Retinal pigment epithelial cell (primary cell): ENCODE data around the gene EP400.

Experiments
- DNase-seq: peaks from one replicate; pipeline ENCODE4 v3.0.0-alpha.2; 2010; ENCODE audit warnings: low read depth
- H3K4me3 ChIP-seq: 2 replicates; pipeline ENCODE4 v1.5.1; 2011; ENCODE audit warnings: mild to moderate bottlenecking, low read length, control low read depth, moderate library complexity
- TF ChIP-seq, protein P1 (sequence below): conservative IDR thresholded peaks from 2 replicates; pipeline ENCODE4 v1.5.1; 2011; ENCODE audit warnings: low read depth, low read length, control low read depth, inconsistent platforms

Gene EP400

DNA sequence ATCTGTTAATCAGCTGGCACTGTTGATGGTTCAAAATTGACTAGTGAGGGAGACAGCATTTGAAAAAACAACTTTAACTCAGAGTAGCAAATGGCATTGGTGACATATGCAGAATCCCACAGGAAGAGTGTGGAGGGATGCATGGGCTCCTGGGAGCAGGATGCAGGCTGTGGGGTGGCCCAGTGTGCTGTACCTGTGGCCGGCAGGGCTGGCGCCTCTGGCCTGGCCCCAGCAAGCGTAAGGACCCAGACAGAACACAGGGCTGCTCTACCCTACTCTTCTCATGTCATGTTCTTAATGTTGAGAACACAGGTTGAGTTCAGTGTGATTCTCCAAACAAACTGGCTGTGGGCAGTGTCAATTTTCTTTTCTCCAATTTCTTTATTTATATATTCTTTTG lies 160.9 kb downstream of the EP400 start:
- no peak for DNase-seq
- H3K4me3 ChIP-seq: no peak overlapping the region
- TF ChIP-seq, protein P1, sequence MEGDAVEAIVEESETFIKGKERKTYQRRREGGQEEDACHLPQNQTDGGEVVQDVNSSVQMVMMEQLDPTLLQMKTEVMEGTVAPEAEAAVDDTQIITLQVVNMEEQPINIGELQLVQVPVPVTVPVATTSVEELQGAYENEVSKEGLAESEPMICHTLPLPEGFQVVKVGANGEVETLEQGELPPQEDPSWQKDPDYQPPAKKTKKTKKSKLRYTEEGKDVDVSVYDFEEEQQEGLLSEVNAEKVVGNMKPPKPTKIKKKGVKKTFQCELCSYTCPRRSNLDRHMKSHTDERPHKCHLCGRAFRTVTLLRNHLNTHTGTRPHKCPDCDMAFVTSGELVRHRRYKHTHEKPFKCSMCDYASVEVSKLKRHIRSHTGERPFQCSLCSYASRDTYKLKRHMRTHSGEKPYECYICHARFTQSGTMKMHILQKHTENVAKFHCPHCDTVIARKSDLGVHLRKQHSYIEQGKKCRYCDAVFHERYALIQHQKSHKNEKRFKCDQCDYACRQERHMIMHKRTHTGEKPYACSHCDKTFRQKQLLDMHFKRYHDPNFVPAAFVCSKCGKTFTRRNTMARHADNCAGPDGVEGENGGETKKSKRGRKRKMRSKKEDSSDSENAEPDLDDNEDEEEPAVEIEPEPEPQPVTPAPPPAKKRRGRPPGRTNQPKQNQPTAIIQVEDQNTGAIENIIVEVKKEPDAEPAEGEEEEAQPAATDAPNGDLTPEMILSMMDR: no peak

DNA sequence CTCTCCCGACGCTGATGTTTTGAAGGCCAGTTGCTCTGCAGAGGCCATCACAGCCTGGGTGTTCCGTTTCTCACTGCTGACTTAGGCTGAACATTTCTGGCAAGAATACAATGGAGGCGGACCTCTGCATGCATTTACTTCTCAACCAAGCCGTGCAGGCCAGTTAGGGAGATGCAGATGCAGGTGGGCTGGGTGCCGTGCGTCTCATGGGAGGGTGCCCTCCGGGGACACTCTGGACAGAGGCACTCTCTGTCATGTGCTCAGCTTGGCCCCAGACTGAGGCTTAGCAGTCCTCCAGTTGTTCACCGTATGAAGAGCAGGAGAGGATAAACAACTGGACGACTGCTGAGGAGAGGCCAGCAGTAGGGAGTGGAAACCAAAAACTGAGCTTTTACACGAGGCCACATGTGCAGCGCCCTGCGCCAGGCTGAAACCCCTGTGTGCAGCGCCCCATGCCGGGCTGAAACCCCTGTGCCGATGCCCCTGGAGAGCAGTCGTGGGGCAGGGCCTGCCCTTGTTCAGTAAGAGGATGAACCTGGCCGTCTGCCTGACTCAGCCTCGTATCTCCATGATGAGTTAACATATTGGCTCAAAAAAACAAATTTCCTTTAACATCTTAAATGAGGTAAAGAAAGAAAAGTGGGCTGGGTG lies 162.0 kb downstream of the EP400 start:
- DNase-seq: no peak
- no peak overlapping the region for H3K4me3 ChIP-seq
- TF ChIP-seq, protein P1: no peak

DNA sequence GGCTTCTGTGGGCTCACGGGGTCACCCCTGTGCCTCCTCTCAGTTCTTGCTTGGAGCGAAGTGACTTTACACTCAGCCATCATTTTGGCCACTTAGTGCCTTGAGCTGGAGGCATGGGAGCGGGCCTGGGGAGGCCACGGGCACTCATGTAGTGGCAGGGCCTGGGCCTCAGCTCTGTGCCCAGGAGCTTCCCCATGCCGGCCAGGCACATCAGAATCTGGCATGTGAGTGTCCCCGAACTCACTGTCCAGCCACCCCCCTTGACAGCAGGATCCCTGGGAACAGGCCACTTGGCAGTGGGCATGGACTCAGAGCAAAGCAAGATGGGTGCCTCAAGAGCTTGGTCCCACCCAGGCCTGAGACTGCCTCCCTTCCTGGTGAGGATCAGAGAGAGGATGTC lies 164.9 kb downstream of the EP400 start:
- DNase-seq: no peak
- TF ChIP-seq, protein P1: no peak
- H3K4me3 ChIP-seq: no peak overlapping the region

DNA sequence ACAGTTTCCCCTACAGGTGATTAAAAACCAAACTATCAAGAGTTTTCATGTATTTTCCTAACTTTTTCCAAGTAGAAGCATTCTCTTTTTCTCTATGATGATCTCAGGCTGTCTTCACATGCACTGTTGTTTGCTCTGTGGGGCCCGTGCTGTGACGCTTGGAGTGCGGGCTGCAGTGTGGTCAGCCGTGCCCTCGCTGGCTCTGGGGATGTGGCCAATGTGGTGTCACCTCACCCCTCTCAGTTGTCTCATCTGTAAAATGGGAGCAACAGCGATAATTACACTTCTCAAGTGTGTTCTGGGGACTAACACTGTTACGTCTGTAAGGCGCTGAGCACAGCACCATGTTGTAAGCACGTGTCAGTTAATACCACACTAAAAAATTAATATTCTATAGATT lies 165.8 kb downstream of the EP400 start:
- no peak overlapping the region for H3K4me3 ChIP-seq
- TF ChIP-seq, protein P1: no peak
- no peak for DNase-seq

DNA sequence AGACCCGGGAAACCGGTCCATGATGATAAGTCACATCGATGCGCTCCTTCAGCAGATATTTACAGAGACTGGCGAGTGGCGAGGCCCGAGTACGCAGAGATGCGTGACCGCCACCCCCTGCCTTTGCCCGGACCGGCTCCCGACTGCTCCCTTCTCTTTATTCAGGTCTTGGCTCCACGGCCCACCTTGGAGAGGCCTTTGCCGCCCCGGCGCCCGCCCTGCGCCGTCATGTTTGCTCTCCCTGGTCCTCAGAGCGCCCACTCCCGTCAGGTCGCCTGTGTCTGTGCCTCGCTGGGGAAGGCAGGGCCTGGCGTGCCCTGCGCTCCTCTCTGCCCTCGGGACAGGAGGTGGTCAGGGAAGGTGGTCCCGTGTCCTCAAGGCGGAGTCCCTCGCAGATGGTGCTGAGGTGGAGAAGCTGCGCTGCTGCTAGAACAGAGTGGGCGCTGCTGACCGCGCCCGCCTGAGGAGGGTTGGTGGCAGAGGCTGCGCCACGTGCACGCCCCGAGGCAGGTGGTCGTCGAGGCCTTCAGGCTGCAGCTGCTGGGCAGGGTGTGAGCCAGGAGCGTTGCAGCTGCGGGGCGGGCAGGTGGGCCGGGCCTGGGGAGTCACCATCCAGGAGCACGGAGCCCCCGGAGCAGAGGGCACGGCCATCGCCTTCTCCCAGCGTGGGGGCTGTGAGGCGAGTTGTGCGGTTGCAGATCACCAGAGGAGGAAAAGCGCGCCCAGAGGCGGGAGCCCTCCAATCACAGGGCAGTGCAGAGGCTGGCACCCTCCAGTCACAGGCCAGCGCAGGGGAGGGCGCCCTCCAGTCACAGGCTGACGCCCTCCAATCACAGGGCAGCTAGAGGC lies 167.2 kb downstream of the EP400 start:
- no peak for DNase-seq
- TF ChIP-seq, protein P1: no peak
- H3K4me3 ChIP-seq: no peak overlapping the region

DNA sequence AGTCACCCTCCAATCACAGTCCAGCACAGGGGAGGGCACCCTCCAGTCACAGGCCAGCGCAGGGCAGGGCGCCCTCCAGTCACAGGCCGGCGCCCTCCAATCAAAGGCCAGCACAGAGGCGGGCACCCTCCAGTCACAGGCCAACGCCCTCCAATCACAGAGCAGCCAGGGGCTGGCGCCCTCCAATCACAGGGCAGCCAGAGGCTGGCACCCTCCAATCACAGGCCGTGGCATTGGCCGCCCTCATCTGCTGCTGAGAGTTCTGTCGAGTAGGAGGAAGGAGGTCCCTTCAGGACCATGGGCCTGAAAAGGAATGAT lies 167.8 kb downstream of the EP400 start:
- no peak for DNase-seq
- no peak overlapping the region for H3K4me3 ChIP-seq
- TF ChIP-seq, protein P1: no peak

DNA sequence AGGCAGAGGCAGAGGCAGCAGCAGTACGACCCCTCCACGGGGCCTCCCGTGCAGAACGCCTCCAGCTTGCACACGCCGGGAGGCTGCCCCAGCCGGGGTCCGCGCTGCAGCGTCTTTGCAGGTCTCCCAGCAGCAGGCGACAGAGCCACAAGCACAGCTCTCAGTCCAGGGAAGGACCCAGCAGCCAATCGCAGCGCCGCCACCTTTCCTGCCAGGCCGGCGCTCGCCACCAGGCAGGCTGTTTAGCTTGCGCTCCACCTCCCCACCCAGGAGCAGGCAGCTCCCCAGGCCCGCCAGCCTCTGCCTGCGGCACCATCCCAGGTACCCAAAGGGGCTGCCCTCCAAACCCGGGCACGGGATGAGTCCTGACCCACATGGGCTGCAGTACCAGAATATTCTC lies 169.1 kb downstream of the EP400 start:
- DNase-seq: no peak
- no peak overlapping the region for H3K4me3 ChIP-seq
- TF ChIP-seq, protein P1: no peak
